ENCODE data around the gene SPON2. TPM values are rescaled to one million over a fixed set of nuclear protein-coding genes. Genes with fewer than 3 reads are reported as not detected.
"Not testable (repeated sequence)": the region's sequence is repeated elsewhere in the genome, so short reads cannot be mapped to it uniquely, and the experiment has no call there.

The SPON2 gene
- polyA plus RNA-seq, 1 experiment = 132 TPM

GRCh38 chr4:1130316-1131186 is 41.8 kb downstream of the SPON2 start:
- TF ChIP-seq CTCF (IDR thresholded peaks at IDR 0.05; ENCODE audit: low read depth, low read length) = peak; percentile 100
- Histone ChIP-seq H3K9me3 (ENCODE audit: control insufficient read depth, insufficient read depth, low read length) (no peaks in the 10 kb centered on the region), H3K27ac (ENCODE audit: low read depth, low read length) (no peak overlapping the region), H3K4me3 (ENCODE audit: low read depth, low read length) (no peak overlapping the region), H3K27me3 (ENCODE audit: control insufficient read depth, insufficient read depth, low read length) (peaks cover 33% of the 10 kb centered on the region)
- POLR2A ChIA-PET = no interaction called here
- DNase-seq (ENCODE audit: low read depth, low spot score) = peak; percentile 63
- CTCF ChIA-PET = interaction anchor here (0.5 to 4.0 kb wide), 45 partner anchors 9 to 499 kb away, joined by 3 to 60 read pairs (median 4); partner anchors contain the start of genes RNF212, SPON2 and UVSSA

- TF ChIP-seq CTCF (IDR thresholded peaks at IDR 0.05; ENCODE audit: low read depth, low read length) = no peak
- H3K27me3 ChIP-seq (ENCODE audit: control insufficient read depth, insufficient read depth, low read length) = peaks cover 21% of the 10 kb centered on the region
- CTCF ChIA-PET = interaction anchor here (2.0 kb wide), 1 partner anchor 10 kb away, joined by 6 read pairs; no protein-coding TSS in a partner anchor
- no peak overlapping the region for H3K27ac ChIP-seq (ENCODE audit: low read depth, low read length)
- no peaks in the 10 kb centered on the region for H3K9me3 ChIP-seq (ENCODE audit: control insufficient read depth, insufficient read depth, low read length)
- POLR2A ChIA-PET = no interaction called here
- H3K4me3 ChIP-seq (ENCODE audit: low read depth, low read length) = no peak overlapping the region
- no peak for DNase-seq (ENCODE audit: low read depth, low spot score)
These were observed 45.9 kb downstream of the SPON2 start for GRCh38 chr4:1126506-1126905.

GRCh38 chr4:1125466-1125865 is 46.9 kb downstream of the SPON2 start:
- H3K4me3 ChIP-seq (ENCODE audit: low read depth, low read length); POLR2A ChIA-PET; CTCF ChIA-PET; H3K9me3 ChIP-seq (ENCODE audit: control insufficient read depth, insufficient read depth, low read length); DNase-seq (ENCODE audit: low read depth, low spot score); H3K27ac ChIP-seq (ENCODE audit: low read depth, low read length): not testable (repeated sequence)
- H3K27me3 ChIP-seq (ENCODE audit: control insufficient read depth, insufficient read depth, low read length) = peaks cover 21% of the 10 kb centered on the region

GRCh38 chr4:1124818-1125217 is 47.6 kb downstream of the SPON2 start:
- H3K9me3 ChIP-seq (ENCODE audit: control insufficient read depth, insufficient read depth, low read length) = no peaks in the 10 kb centered on the region
- H3K27ac ChIP-seq (ENCODE audit: low read depth, low read length) = no peak overlapping the region
- no peak overlapping the region for H3K4me3 ChIP-seq (ENCODE audit: low read depth, low read length)
- DNase-seq (ENCODE audit: low read depth, low spot score) = no peak
- TF ChIP-seq CTCF (IDR thresholded peaks at IDR 0.05; ENCODE audit: low read depth, low read length) = no peak
- POLR2A ChIA-PET = no interaction called here
- peaks cover 18% of the 10 kb centered on the region for H3K27me3 ChIP-seq (ENCODE audit: control insufficient read depth, insufficient read depth, low read length)
- CTCF ChIA-PET = no interaction called here

- POLR2A ChIA-PET = no interaction called here
- no peak for DNase-seq (ENCODE audit: low read depth, low spot score)
- Histone ChIP-seq H3K27ac (ENCODE audit: low read depth, low read length) (no peak overlapping the region), H3K9me3 (ENCODE audit: control insufficient read depth, insufficient read depth, low read length) (no peaks in the 10 kb centered on the region), H3K4me3 (ENCODE audit: low read depth, low read length) (no peak overlapping the region), H3K27me3 (ENCODE audit: control insufficient read depth, insufficient read depth, low read length) (peaks cover 10% of the 10 kb centered on the region)
- CTCF ChIA-PET = interaction anchor here (1.8 kb wide), 1 partner anchor 8 kb away, joined by 7 read pairs; no protein-coding TSS in a partner anchor
- no peak for TF ChIP-seq CTCF (IDR thresholded peaks at IDR 0.05; ENCODE audit: low read depth, low read length)
These were observed 49.9 kb downstream of the SPON2 start for GRCh38 chr4:1122505-1122904.

Small RNA genes within 50 kb of the gene (small RNA-seq; reads per million reads assigned to genes)
- gene RF00554 (ENCODE audit: insufficient read length, low read depth) = not detected

Other genes starting within 250 kb of the SPON2 start
- gene GAK, start 240.3 kb downstream of the SPON2 start, polyA plus RNA-seq (2011; rRNA removed) = 17.0 and 21.5 TPM in 2 replicates
- gene TMEM175, start 240.1 kb downstream of the SPON2 start, polyA plus RNA-seq (2011; rRNA removed) = 27.9 and 31.8 TPM in 2 replicates
- 4.5 and 6.0 TPM in 2 replicates for gene DGKQ, start 199.0 kb downstream of the SPON2 start, polyA plus RNA-seq (2011; rRNA removed)
- 3.9 and 5.9 TPM in 2 replicates for gene IDUA, start 185.5 kb downstream of the SPON2 start, polyA plus RNA-seq (2011; rRNA removed)
- 0.05 and 0.06 TPM in 2 replicates for gene SLC26A1, start 179.2 kb downstream of the SPON2 start, polyA plus RNA-seq (2011; rRNA removed)
- gene FGFRL1, start 161.0 kb downstream of the SPON2 start, polyA plus RNA-seq (2011; rRNA removed) = 11.2 and 22.3 TPM in 2 replicates
- gene RNF212, start 59.0 kb downstream of the SPON2 start, polyA plus RNA-seq (2011; rRNA removed) = 0.52 and 0.88 TPM in 2 replicates
- 72.6 and 97.9 TPM in 2 replicates for gene CTBP1, start 76.5 kb upstream of the SPON2 start, polyA plus RNA-seq (2011; rRNA removed)
- gene MAEA, start 117.3 kb upstream of the SPON2 start, polyA plus RNA-seq (2011; rRNA removed) = 73.3 and 77.6 TPM in 2 replicates
- gene UVSSA, start 174.6 kb upstream of the SPON2 start, polyA plus RNA-seq (2011; rRNA removed) = 4.9 and 5.2 TPM in 2 replicates
- gene NKX1-1, start 233.9 kb upstream of the SPON2 start, polyA plus RNA-seq (2011; rRNA removed) = not detected in 2 replicates

Data from AG04450 (cell line).